HEK293 (cell line): Measurements from ENCODE around the gene ARHGEF28.

Experiments used
- BCL11A ChIP-seq: fragments of 450-650 bp; formaldehyde crosslinking; IDR thresholded peaks from 2 replicates; pipeline ENCODE4 v1.5.1; 2016; ENCODE audit warnings: low read depth, missing biosample characterization, missing genetic modification characterization
- KLF16 ChIP-seq: fragments of 450-650 bp; formaldehyde crosslinking; IDR thresholded peaks from 2 replicates; pipeline ENCODE4 v1.5.1; 2017; ENCODE audit warnings: missing biosample characterization, missing genetic modification characterization
- SETDB1 ChIP-seq: IDR thresholded peaks from one replicate; pipeline ENCODE4 v1.6.1; 2017; ENCODE audit warnings: mild to moderate bottlenecking, low read length, moderate library complexity, mixed read lengths; ENCODE audit not compliant: insufficient read length
- ZNF114 ChIP-seq: fragments of 450-650 bp; formaldehyde crosslinking; IDR thresholded peaks from 2 replicates; pipeline ENCODE4 v1.5.0; 2017; ENCODE audit warnings: missing biosample characterization, missing genetic modification characterization
- ZNF133 ChIP-seq: fragments of 450-650 bp; formaldehyde crosslinking; IDR thresholded peaks from 2 replicates; pipeline ENCODE4 v1.5.1; 2016; ENCODE audit warnings: missing biosample characterization, missing genetic modification characterization
- ZNF221 ChIP-seq: fragments of 450-650 bp; formaldehyde crosslinking; IDR thresholded peaks from 2 replicates; pipeline ENCODE4 v1.5.1; 2017; ENCODE audit warnings: missing biosample characterization, missing genetic modification characterization, borderline replicate concordance
- ZNF266 ChIP-seq: fragments of 450-650 bp; formaldehyde crosslinking; IDR thresholded peaks from 2 replicates; pipeline ENCODE4 v1.5.1; 2016; ENCODE audit warnings: missing biosample characterization, missing genetic modification characterization, low read depth
- ZNF37A ChIP-seq: fragments of 450-650 bp; IDR thresholded peaks from 2 replicates; pipeline ENCODE4 v1.5.1; 2018; ENCODE audit warnings: missing biosample characterization, missing genetic modification characterization
- ZNF530 ChIP-seq: fragments of 450-650 bp; formaldehyde crosslinking; IDR thresholded peaks from 2 replicates; pipeline ENCODE4 v1.5.1; 2016; ENCODE audit warnings: low read depth, missing biosample characterization, missing genetic modification characterization
- ZNF785 ChIP-seq: fragments of 450-650 bp; formaldehyde crosslinking; IDR thresholded peaks from 2 replicates; pipeline ENCODE4 v1.5.1; 2016; ENCODE audit warnings: missing biosample characterization, missing genetic modification characterization
- ZSCAN30 ChIP-seq: fragments of 450-650 bp; IDR thresholded peaks from 2 replicates; pipeline ENCODE4 v1.5.1; 2018; ENCODE audit warnings: missing biosample characterization, mild to moderate bottlenecking, missing genetic modification characterization, moderate library complexity
- TF ChIP-seq, protein P1 (sequence below): fragments of 450-650 bp; formaldehyde crosslinking; IDR thresholded peaks from 2 replicates; pipeline ENCODE4 v1.5.1; 2016; ENCODE audit warnings: missing biosample characterization, missing genetic modification characterization
- TF ChIP-seq, protein P2 (sequence below): fragments of 450-650 bp; formaldehyde crosslinking; IDR thresholded peaks from 2 replicates; pipeline ENCODE4 v1.5.1; 2016; ENCODE audit warnings: missing biosample characterization, missing genetic modification characterization
- TF ChIP-seq, protein P3 (sequence below): fragments of 450-650 bp; formaldehyde crosslinking; IDR thresholded peaks from 2 replicates; pipeline ENCODE4 v1.5.1; 2016; ENCODE audit warnings: missing biosample characterization, missing genetic modification characterization

DNA sequence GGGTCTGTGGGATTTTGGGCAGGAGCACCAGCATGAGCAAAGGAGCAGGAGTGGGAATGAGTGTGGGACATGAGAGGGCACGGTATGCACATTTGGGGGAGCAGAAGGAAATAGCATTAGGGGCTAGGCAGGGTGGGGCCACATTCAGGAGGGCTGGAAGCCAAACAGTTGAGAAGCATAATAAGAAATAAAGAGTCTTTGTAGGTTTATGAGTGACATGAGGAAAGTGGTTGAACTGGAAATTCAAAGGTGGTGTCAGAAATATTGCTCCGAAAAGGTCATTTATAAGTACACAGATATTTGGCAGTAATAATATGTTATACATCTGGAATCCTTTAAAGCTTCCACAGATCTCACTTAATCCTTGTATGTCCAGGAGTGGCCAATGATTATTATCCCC lies 26.4 kb downstream of the ARHGEF28 start:
- TF ChIP-seq, protein P1, sequence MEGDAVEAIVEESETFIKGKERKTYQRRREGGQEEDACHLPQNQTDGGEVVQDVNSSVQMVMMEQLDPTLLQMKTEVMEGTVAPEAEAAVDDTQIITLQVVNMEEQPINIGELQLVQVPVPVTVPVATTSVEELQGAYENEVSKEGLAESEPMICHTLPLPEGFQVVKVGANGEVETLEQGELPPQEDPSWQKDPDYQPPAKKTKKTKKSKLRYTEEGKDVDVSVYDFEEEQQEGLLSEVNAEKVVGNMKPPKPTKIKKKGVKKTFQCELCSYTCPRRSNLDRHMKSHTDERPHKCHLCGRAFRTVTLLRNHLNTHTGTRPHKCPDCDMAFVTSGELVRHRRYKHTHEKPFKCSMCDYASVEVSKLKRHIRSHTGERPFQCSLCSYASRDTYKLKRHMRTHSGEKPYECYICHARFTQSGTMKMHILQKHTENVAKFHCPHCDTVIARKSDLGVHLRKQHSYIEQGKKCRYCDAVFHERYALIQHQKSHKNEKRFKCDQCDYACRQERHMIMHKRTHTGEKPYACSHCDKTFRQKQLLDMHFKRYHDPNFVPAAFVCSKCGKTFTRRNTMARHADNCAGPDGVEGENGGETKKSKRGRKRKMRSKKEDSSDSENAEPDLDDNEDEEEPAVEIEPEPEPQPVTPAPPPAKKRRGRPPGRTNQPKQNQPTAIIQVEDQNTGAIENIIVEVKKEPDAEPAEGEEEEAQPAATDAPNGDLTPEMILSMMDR (tag by site-specific recombination), result no peak
- TF ChIP-seq ZSCAN30 (tag by site-specific recombination), result no peak
- no peak for TF ChIP-seq SETDB1
- no peak for TF ChIP-seq KLF16 (tag by site-specific recombination)
- no peak for TF ChIP-seq ZNF37A (tag by site-specific recombination)
- TF ChIP-seq ZNF785 (tag by site-specific recombination), result no peak
- TF ChIP-seq, protein P2, sequence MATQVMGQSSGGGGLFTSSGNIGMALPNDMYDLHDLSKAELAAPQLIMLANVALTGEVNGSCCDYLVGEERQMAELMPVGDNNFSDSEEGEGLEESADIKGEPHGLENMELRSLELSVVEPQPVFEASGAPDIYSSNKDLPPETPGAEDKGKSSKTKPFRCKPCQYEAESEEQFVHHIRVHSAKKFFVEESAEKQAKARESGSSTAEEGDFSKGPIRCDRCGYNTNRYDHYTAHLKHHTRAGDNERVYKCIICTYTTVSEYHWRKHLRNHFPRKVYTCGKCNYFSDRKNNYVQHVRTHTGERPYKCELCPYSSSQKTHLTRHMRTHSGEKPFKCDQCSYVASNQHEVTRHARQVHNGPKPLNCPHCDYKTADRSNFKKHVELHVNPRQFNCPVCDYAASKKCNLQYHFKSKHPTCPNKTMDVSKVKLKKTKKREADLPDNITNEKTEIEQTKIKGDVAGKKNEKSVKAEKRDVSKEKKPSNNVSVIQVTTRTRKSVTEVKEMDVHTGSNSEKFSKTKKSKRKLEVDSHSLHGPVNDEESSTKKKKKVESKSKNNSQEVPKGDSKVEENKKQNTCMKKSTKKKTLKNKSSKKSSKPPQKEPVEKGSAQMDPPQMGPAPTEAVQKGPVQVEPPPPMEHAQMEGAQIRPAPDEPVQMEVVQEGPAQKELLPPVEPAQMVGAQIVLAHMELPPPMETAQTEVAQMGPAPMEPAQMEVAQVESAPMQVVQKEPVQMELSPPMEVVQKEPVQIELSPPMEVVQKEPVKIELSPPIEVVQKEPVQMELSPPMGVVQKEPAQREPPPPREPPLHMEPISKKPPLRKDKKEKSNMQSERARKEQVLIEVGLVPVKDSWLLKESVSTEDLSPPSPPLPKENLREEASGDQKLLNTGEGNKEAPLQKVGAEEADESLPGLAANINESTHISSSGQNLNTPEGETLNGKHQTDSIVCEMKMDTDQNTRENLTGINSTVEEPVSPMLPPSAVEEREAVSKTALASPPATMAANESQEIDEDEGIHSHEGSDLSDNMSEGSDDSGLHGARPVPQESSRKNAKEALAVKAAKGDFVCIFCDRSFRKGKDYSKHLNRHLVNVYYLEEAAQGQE (tag by site-specific recombination), result no peak
- TF ChIP-seq, protein P3, sequence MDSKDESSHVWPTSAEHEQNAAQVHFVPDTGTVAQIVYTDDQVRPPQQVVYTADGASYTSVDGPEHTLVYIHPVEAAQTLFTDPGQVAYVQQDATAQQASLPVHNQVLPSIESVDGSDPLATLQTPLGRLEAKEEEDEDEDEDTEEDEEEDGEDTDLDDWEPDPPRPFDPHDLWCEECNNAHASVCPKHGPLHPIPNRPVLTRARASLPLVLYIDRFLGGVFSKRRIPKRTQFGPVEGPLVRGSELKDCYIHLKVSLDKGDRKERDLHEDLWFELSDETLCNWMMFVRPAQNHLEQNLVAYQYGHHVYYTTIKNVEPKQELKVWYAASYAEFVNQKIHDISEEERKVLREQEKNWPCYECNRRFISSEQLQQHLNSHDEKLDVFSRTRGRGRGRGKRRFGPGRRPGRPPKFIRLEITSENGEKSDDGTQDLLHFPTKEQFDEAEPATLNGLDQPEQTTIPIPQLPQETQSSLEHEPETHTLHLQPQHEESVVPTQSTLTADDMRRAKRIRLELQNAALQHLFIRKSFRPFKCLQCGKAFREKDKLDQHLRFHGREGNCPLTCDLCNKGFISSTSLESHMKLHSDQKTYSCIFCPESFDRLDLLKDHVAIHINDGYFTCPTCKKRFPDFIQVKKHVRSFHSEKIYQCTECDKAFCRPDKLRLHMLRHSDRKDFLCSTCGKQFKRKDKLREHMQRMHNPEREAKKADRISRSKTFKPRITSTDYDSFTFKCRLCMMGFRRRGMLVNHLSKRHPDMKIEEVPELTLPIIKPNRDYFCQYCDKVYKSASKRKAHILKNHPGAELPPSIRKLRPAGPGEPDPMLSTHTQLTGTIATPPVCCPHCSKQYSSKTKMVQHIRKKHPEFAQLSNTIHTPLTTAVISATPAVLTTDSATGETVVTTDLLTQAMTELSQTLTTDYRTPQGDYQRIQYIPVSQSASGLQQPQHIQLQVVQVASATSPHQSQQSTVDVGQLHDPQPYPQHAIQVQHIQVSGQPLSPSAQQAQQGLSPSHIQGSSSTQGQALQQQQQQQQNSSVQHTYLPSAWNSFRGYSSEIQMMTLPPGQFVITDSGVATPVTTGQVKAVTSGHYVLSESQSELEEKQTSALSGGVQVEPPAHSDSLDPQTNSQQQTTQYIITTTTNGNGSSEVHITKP (tag by site-specific recombination), result no peak
- no peak for TF ChIP-seq ZNF133 (tag by site-specific recombination)
- no peak for TF ChIP-seq ZNF266 (tag by site-specific recombination)
- TF ChIP-seq BCL11A (tag by site-specific recombination), result no peak
- TF ChIP-seq ZNF114 (tag by site-specific recombination), result no peak
- TF ChIP-seq ZNF221 (tag by site-specific recombination), result no peak
- TF ChIP-seq ZNF530 (tag by site-specific recombination), result no peak
